GM12878 (cell line): Measurements from ENCODE around the gene ANLN. TPM values are rescaled to one million over a fixed set of nuclear protein-coding genes. Genes with fewer than 3 reads are reported as not detected.

ENCODE experiments used
- ATAC-seq: fragments of 200-7000 bp; cut with Tn5 transposase; 3 replicates; pipeline ENCODE4 v1.9.1; 2020; ENCODE audit warnings: mild to moderate bottlenecking, moderate library complexity
- BruUV-seq: library from RNA; stranded (reverse); fragments of 400-500 nt; replicated peaks from 2 replicates; lab custom pipeline; 2021; lab: Mats Ljungman, UMichigan
- CTCF ChIA-PET: fragments of 300-600 bp; sonication (Branson Sonifier 250); formaldehyde crosslinking; extraction: SDS; loops from one replicate; lab custom pipeline; 2021; ENCODE audit warnings: inconsistent platforms; lab: Yijun Ruan, JAX
- POLR2A ChIA-PET: fragments of 350-600 bp; formaldehyde crosslinking; extraction: SDS; loops from one replicate; lab custom pipeline; 2021; ENCODE audit warnings: inconsistent platforms; lab: Charles Lee
- RAD21 ChIA-PET: fragments of 300-600 bp; sonication (Branson Sonifier 250); formaldehyde crosslinking; loops from one replicate; lab custom pipeline; 2023; ENCODE audit warnings: antibody characterized with exemption; ENCODE audit not compliant: unreplicated experiment; lab: Charles Lee
- SMC1A ChIA-PET: fragments of 300-600 bp; sonication (Branson Sonifier 250); formaldehyde crosslinking; loops from one replicate; lab custom pipeline; 2023; ENCODE audit not compliant: unreplicated experiment, uncharacterized antibody; lab: Charles Lee
- DNase-seq: peaks from one replicate; pipeline ENCODE4 v3.0.0-alpha.2; 2011; ENCODE audit warnings: low read depth, low spot score
- FAIRE-seq: peaks from 3 replicates; lab custom pipeline; 2011; peaks lifted over from hg19 to GRCh38; lab: Jason Lieb, UNC
- H2AFZ ChIP-seq: 2 replicates; pipeline ENCODE4 v1.6.0; 2011; ENCODE audit warnings: low read depth, low read length, control low read depth; ENCODE audit not compliant: control insufficient read depth
- H3K27ac ChIP-seq: 2 replicates; pipeline ENCODE4 v1.5.1; 2011; ENCODE audit warnings: control low read depth; ENCODE audit not compliant: control insufficient read depth, insufficient read depth
- H3K27me3 ChIP-seq, 2 experiments: replicated peaks in 1 of 2; 2 replicates each; pipeline versions ENCODE4 v1.6.0 to v1.6.1; 2011; ENCODE audit warnings: low read length in 1 of 2; ENCODE audit not compliant: control insufficient read depth in 2 of 2, insufficient read depth in 2 of 2
- H3K36me3 ChIP-seq, 2 experiments: 2 replicates each; pipeline ENCODE4 v1.5.1; 2011; ENCODE audit warnings: low read length in 1 of 2; ENCODE audit not compliant: control insufficient read depth in 2 of 2, insufficient read depth in 2 of 2
- H3K4me1 ChIP-seq: 2 replicates; pipeline ENCODE4 v1.6.1; 2011; ENCODE audit warnings: mild to moderate bottlenecking, low read length, moderate library complexity, mixed read lengths; ENCODE audit not compliant: control insufficient read depth, insufficient read depth
- H3K4me2 ChIP-seq: 2 replicates; pipeline ENCODE4 v1.6.0; 2011; ENCODE audit warnings: control low read depth; ENCODE audit not compliant: control insufficient read depth, insufficient read depth
- H3K4me3 ChIP-seq: fragments of 200-600 bp; sonication (generic); 2 replicates; pipeline ENCODE4 v1.5.1; 2016
- H3K79me2 ChIP-seq: 2 replicates; pipeline ENCODE4 v1.6.0; 2011; ENCODE audit warnings: low read length; ENCODE audit not compliant: control insufficient read depth, insufficient read depth
- H3K9ac ChIP-seq: 2 replicates; pipeline ENCODE4 v1.8.0; 2011; ENCODE audit warnings: low read length, control low read depth, mixed read lengths; ENCODE audit not compliant: control insufficient read depth, insufficient read depth
- H3K9me3 ChIP-seq: replicated peaks from 3 replicates; pipeline ENCODE4 v1.5.1; 2011; ENCODE audit warnings: mild to moderate bottlenecking, low read length; ENCODE audit not compliant: control insufficient read depth, insufficient read depth
- H4K20me1 ChIP-seq: 2 replicates; pipeline ENCODE4 v1.6.0; 2011; ENCODE audit not compliant: control insufficient read depth, insufficient read depth
- ATF3 ChIP-seq: IDR thresholded peaks from 2 replicates; pipeline ENCODE4 v1.6.1; 2011; ENCODE audit warnings: low read depth, mild to moderate bottlenecking, low read length, moderate library complexity, borderline replicate concordance; ENCODE audit errors: extremely low read depth
- ETV6 ChIP-seq, 2 experiments: fragments of 450-650 bp in 1 of 2; IDR thresholded peaks in 1 of 2; conservative IDR thresholded peaks in 1 of 2; 2 replicates each; pipeline ENCODE4 v1.6.1; 2014; ENCODE audit warnings: antibody characterized with exemption in 1 of 2, borderline replicate concordance in 1 of 2, low read depth in 1 of 2, mild to moderate bottlenecking in 1 of 2, moderate library complexity in 1 of 2
- HDAC2 ChIP-seq: fragments of 200-600 bp; sonication (generic); IDR thresholded peaks from 2 replicates; pipeline ENCODE4 v1.6.1; 2017
- LARP7 ChIP-seq: fragments of 450-650 bp; IDR thresholded peaks from 2 replicates; pipeline ENCODE4 v1.6.1; 2017; ENCODE audit warnings: mild to moderate bottlenecking
- MYC ChIP-seq: IDR thresholded peaks from 2 replicates; pipeline ENCODE4 v1.6.1; 2011; ENCODE audit warnings: mild to moderate bottlenecking, low read length, moderate library complexity, inconsistent platforms; ENCODE audit not compliant: insufficient read depth, insufficient replicate concordance, insufficient read length, severe bottlenecking
- NBN ChIP-seq: fragments of 450-650 bp; IDR thresholded peaks from 2 replicates; pipeline ENCODE4 v1.6.1; 2016
- POLR2AphosphoS2 ChIP-seq: IDR thresholded peaks from 2 replicates; pipeline ENCODE4 v1.6.1; 2011; ENCODE audit warnings: low read depth, mild to moderate bottlenecking, low read length, improper control_type of control experiment, moderate library complexity
- PRDM15 ChIP-seq: fragments of 450-650 bp; formaldehyde crosslinking; IDR thresholded peaks from 2 replicates; pipeline ENCODE4 v1.4.0; 2020; ENCODE audit warnings: mild to moderate bottlenecking, moderate library complexity
- SMAD5 ChIP-seq: IDR thresholded peaks from 2 replicates; pipeline ENCODE4 v1.6.1; 2016; ENCODE audit warnings: antibody characterized with exemption, low read depth
- ZNF217 ChIP-seq: fragments of 450-650 bp; IDR thresholded peaks from 2 replicates; pipeline ENCODE4 v1.6.1; 2017; ENCODE audit warnings: antibody characterized with exemption, mild to moderate bottlenecking
- WGBS: methylation state at CpG from one replicate; pipeline ENCODE4 v1.1.6; 2016; ENCODE audit warnings: low lambda C conversion rate; ENCODE audit not compliant: insufficient replicate concordance, insufficient coverage; ENCODE audit errors: missing lambda C conversion rate; 5-methylcytosine and 5-hydroxymethylcytosine counted together
- in situ Hi-C: fragments of 300-500 bp; cut with MboI; formaldehyde crosslinking; loops from 9 replicates; pipeline ENCODE4 v1.14.3; 2018; ENCODE audit warnings: mixed read lengths
- intact Hi-C: fragments of 100-400 bp; cut with micrococcal nuclease; formaldehyde crosslinking; loops from one replicate; pipeline ENCODE4 v1.14.2; 2022; ENCODE audit not compliant: unreplicated experiment
- polyA plus RNA-seq, 11 experiments: library from polyadenylated mRNA; depleted of rRNA in 4 of 11; unstranded in 6 of 11; stranded (reverse) in 5 of 11; fragments of >200 nt; fragmentation: Nextera tagmentation in 4 of 11; fragmentation: Illumina TruSeq in 1 of 11; extraction: Ambion mirVana in 4 of 11; extraction: Trizol in 1 of 11; gene quantifications; 1 replicate in 1 of 11; 2 replicates in 10 of 11; pipeline versions ENCODE4 v1.2.1 to v1.2.3, GENCODE V29; 2011 to 2016; ENCODE audit warnings: inconsistent platforms in 2 of 11, missing spikeins in 2 of 11, low read depth in 1 of 11
- total RNA-seq, 4 experiments: library from RNA; depleted of rRNA in 3 of 4; stranded (reverse); fragments of >200 nt in 3 of 4; fragmentation: Illumina TruSeq in 1 of 4; extraction: Trizol in 1 of 4; gene quantifications; 2 replicates each; pipeline versions ENCODE4 v1.2.1 to v1.2.3, GENCODE V29; 2013 to 2021
- TF ChIP-seq, protein P1 (sequence below): IDR thresholded peaks from 2 replicates; pipeline ENCODE4 v1.6.1; 2012; ENCODE audit warnings: low read length, inconsistent platforms
- TF ChIP-seq, protein P2 (sequence below), 3 experiments: IDR thresholded peaks in 2 of 3; conservative IDR thresholded peaks in 1 of 3; 2 replicates each; pipeline ENCODE4 v1.5.1; 2011; ENCODE audit warnings: low read depth in 3 of 3, low read length in 3 of 3, mild to moderate bottlenecking in 3 of 3, control low read depth in 2 of 3, moderate library complexity in 2 of 3, inconsistent platforms in 1 of 3, mixed read lengths in 1 of 3; ENCODE audit not compliant: control insufficient read depth in 2 of 3, insufficient read depth in 1 of 3; ENCODE audit errors: extremely low read depth in 1 of 3

The ANLN gene
- total and polyA plus RNA-seq, 10 of the 15 experiments (the other 5 are each of a cell fraction or from before 2014, with no cell fraction given) = 9.5 to 32.1 (median 24.2) TPM

- ChIA-PET CTCF (no interaction called here), RAD21 (no interaction called here), POLR2A (no interaction called here), SMC1A (interaction anchor here (1.3 kb wide), 1 partner anchor 12 kb away, joined by 3 read pairs; no protein-coding TSS in a partner anchor)
- DNase-seq (no peak), FAIRE-seq (no peak), ATAC-seq (no peak)
- intact Hi-C loops = no loop called here
- no peaks in the 10 kb centered on the region for H3K36me3 ChIP-seq
- H4K20me1 ChIP-seq = no peaks in the 10 kb centered on the region
- in situ Hi-C loops = no loop called here
- WGBS = 78% methylated on average over 2 of the region's 2 CpGs
- H3K27me3 ChIP-seq = no peaks in the 10 kb centered on the region
- no peaks in the 10 kb centered on the region for H3K79me2 ChIP-seq
- no peaks in the 10 kb centered on the region for H3K4me1 ChIP-seq
- no peak overlapping the region for H3K4me2 ChIP-seq
- H2AFZ ChIP-seq = no peak overlapping the region
- H3K9me3 ChIP-seq = no peaks in the 10 kb centered on the region
- no peak overlapping the region for H3K4me3 ChIP-seq
- H3K27ac ChIP-seq = no peak overlapping the region
- BruUV-seq = no TSS peak
- H3K9ac ChIP-seq = no peak overlapping the region
- TF ChIP-seq NBN (no peak), PRDM15 (CRISPR knock-in tag) (no peak), POLR2AphosphoS2 (no peak), LARP7 (no peak), ZNF217 (no peak), MYC (no peak), ETV6 (conservative IDR thresholded peaks at IDR 0.05 in 1 of 2, IDR thresholded peaks at IDR 0.05 in 1 of 2; ENCODE audit: borderline replicate concordance in 1 of 2, low read depth in 1 of 2) (no peak), HDAC2 (no peak), SMAD5 (no peak), ATF3 (no peak)
- TF ChIP-seq, protein P1, sequence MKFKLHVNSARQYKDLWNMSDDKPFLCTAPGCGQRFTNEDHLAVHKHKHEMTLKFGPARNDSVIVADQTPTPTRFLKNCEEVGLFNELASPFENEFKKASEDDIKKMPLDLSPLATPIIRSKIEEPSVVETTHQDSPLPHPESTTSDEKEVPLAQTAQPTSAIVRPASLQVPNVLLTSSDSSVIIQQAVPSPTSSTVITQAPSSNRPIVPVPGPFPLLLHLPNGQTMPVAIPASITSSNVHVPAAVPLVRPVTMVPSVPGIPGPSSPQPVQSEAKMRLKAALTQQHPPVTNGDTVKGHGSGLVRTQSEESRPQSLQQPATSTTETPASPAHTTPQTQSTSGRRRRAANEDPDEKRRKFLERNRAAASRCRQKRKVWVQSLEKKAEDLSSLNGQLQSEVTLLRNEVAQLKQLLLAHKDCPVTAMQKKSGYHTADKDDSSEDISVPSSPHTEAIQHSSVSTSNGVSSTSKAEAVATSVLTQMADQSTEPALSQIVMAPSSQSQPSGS = no peak
- TF ChIP-seq, protein P2, sequence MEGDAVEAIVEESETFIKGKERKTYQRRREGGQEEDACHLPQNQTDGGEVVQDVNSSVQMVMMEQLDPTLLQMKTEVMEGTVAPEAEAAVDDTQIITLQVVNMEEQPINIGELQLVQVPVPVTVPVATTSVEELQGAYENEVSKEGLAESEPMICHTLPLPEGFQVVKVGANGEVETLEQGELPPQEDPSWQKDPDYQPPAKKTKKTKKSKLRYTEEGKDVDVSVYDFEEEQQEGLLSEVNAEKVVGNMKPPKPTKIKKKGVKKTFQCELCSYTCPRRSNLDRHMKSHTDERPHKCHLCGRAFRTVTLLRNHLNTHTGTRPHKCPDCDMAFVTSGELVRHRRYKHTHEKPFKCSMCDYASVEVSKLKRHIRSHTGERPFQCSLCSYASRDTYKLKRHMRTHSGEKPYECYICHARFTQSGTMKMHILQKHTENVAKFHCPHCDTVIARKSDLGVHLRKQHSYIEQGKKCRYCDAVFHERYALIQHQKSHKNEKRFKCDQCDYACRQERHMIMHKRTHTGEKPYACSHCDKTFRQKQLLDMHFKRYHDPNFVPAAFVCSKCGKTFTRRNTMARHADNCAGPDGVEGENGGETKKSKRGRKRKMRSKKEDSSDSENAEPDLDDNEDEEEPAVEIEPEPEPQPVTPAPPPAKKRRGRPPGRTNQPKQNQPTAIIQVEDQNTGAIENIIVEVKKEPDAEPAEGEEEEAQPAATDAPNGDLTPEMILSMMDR (IDR thresholded peaks at IDR 0.05 in 2 of 3, conservative IDR thresholded peaks at IDR 0.05 in 1 of 3; ENCODE audit: control insufficient read depth in 2 of 3, extremely low read depth in 1 of 3, insufficient read depth in 1 of 3, low read depth in 3 of 3, low read length in 3 of 3) = no peak
Measured at GRCh38 chr7:36379831-36380504, 9.7 kb upstream of the ANLN start.
